VCaP (cell line): ENCODE results near the gene ZNF33A.

ENCODE experiments used
- H3K27ac ChIP-seq: fragments of 450-650 bp; 2 replicates; pipeline ENCODE4 v1.5.1; 2017
- CTCF ChIP-seq: fragments of 450-650 bp; conservative IDR thresholded peaks from 2 replicates; pipeline ENCODE4 v1.5.1; 2017; ENCODE audit warnings: mild to moderate bottlenecking, moderate library complexity

The ZNF33A gene

DNA sequence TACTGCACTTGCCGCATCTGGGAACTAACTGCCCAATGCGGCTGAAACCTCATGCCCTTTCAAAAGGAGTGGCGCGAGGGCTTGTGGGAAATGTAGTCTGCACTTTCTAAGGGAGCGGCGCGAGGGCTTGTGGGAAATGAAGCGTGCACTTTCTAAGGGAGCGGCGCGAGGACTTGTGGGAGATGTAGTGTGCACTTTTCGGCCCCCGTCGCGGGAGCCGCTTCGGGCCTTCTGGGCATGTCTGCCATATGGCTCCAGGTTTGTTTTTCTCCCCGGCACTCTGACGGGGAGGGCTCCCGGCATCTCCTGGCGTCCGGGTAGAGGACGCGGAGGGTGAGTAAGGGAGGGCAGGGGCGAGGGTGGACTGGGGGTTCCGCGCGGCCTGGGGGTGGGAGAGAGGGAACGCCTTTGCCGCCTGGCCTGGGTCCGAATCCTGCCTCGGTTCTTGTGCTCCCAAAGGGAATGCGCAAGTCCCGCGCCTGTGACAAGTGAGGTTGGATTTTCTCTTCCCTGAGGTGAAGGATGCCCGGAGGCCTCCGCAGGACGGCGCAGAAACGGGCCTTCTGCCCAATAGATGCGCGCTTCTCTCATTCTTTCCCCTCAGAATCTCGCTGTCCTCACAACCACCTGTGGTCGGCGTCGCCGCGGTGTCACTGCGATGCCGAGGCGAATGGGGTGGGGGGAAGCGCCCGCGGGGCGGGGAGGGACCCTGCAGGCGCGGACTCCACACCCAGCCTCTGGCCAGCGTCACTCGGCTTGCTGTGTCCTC is 83.9 kb downstream of the ZNF33A start, which contains the start of gene ZNF37A:
Gene ZNF37A (plus strand): TSS at position 180 of the 769 bp plus-strand sequence. CDS start 2,281 bp downstream, outside the sequence.
- H3K27ac ChIP-seq: peak within 1 kb of the TSS; percentile 80
- TF ChIP-seq CTCF: no peak

GRCh38 chr10:38094927-38095574 is 84.6 kb downstream of the ZNF33A start:
- no peak for TF ChIP-seq CTCF
- H3K27ac ChIP-seq: peak overlapping the region; percentile 80

GRCh38 chr10:38102880-38103279 is 92.4 kb downstream of the ZNF33A start:
- H3K27ac ChIP-seq: no peak overlapping the region
- TF ChIP-seq CTCF: no peak

GRCh38 chr10:38103756-38104155 is 93.3 kb downstream of the ZNF33A start:
- TF ChIP-seq CTCF: no peak
- no peak overlapping the region for H3K27ac ChIP-seq

- no peak overlapping the region for H3K27ac ChIP-seq
- TF ChIP-seq CTCF: no peak
Observed at GRCh38 chr10:38112159-38112558, 101.7 kb downstream of the ZNF33A start.
